BJ (cell line): Measurements from ENCODE around the gene RDH5. TPM values are rescaled to one million over a fixed set of nuclear protein-coding genes. Genes with fewer than 3 reads are reported as not detected.

Source experiments
- CTCF ChIA-PET: fragments of 350-600 bp; formaldehyde crosslinking; extraction: SDS; loops from one replicate; lab custom pipeline; 2021; ENCODE audit warnings: antibody characterized with exemption, inconsistent platforms; lab: Yijun Ruan, JAX
- POLR2A ChIA-PET: fragments of 300-600 bp; sonication (Branson Sonifier 250); formaldehyde crosslinking; extraction: SDS; loops from one replicate; lab custom pipeline; 2021; ENCODE audit warnings: antibody characterized with exemption; lab: Charles Lee
- DNase-seq: peaks from one replicate; pipeline ENCODE4 v3.0.0-alpha.2; 2011; ENCODE audit warnings: low read depth
- H3K27me3 ChIP-seq: 2 replicates; pipeline ENCODE4 v1.6.0; 2011; ENCODE audit warnings: low read length; ENCODE audit not compliant: control insufficient read depth, insufficient read depth
- H3K36me3 ChIP-seq: 2 replicates; pipeline ENCODE4 v1.5.1; 2011; ENCODE audit warnings: low read length; ENCODE audit not compliant: control insufficient read depth, insufficient read depth
- H3K4me3 ChIP-seq: 2 replicates; pipeline ENCODE4 v1.5.1; 2011; ENCODE audit warnings: low read depth, mild to moderate bottlenecking, control low read depth, low read length
- polyA plus RNA-seq: library from polyadenylated mRNA; depleted of rRNA; stranded (reverse); fragments of >200 nt; gene quantifications from 2 replicates; pipeline ENCODE4 v1.2.3, GENCODE V29; 2011
- TF ChIP-seq, protein P1 (sequence below): IDR thresholded peaks from 2 replicates; pipeline ENCODE4 v1.5.1; 2011; ENCODE audit warnings: low read depth, mild to moderate bottlenecking, control low read depth, inconsistent platforms, low read length, moderate library complexity; ENCODE audit not compliant: insufficient read depth

Gene RDH5
- polyA plus RNA-seq, 1 experiment, result 6.2 TPM

DNA sequence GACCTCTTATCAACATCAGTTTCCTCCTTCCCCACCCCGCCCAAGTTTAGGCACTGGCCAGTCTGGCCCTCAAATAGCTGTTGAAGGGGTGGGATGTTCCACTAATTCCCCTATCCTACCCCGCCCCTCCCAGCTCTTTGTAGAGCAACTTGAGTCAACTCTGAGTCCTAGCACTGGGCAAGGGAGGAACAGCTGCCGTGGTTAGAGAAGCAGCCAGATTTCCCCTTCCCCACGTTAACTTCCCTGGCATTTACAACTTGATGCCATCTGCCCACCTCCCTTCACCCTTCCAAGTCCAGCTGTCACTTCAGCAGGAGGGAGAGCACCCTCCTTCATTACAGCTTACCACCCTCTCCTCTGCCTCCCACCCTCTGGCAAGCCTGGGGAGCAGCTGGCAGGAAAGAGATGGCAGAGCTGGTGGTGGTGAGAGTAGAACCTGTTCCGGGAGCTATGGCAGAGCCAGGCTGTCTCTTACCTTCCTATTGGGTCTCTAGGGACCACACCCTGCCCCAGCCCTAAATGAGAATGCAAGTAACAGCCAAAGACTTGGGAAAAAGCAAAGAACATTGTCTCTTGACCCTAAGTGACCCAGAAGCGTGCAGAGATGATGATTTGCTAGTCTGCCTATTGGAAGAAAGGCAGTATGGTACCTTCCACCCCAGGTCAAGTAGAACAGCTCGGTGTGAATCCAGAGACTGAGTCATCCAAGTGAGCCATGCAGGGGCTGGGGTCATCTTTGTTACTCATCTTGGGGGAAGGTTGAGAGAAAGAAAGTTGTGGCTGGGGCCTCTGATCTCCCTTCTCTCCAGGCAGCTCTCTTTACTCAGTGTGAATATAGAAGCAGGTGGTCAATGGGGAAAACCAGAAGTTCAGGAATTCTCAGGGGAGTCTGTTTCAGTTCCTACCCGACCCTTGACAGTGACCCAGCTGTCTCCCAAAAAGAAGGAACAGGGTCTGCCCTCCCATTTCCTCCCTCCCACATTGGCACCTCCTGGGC is 2.9 kb upstream of the RDH5 start:
- no peak for DNase-seq
- TF ChIP-seq, protein P1, sequence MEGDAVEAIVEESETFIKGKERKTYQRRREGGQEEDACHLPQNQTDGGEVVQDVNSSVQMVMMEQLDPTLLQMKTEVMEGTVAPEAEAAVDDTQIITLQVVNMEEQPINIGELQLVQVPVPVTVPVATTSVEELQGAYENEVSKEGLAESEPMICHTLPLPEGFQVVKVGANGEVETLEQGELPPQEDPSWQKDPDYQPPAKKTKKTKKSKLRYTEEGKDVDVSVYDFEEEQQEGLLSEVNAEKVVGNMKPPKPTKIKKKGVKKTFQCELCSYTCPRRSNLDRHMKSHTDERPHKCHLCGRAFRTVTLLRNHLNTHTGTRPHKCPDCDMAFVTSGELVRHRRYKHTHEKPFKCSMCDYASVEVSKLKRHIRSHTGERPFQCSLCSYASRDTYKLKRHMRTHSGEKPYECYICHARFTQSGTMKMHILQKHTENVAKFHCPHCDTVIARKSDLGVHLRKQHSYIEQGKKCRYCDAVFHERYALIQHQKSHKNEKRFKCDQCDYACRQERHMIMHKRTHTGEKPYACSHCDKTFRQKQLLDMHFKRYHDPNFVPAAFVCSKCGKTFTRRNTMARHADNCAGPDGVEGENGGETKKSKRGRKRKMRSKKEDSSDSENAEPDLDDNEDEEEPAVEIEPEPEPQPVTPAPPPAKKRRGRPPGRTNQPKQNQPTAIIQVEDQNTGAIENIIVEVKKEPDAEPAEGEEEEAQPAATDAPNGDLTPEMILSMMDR, result no peak
- Histone ChIP-seq H3K4me3 (peak overlapping the region; percentile 74), H3K36me3 (no peaks in the 10 kb centered on the region), H3K27me3 (no peaks in the 10 kb centered on the region)
- ChIA-PET POLR2A (no interaction called here), CTCF (interaction anchor here (0.7 to 3.3 kb wide), 5 partner anchors 11 to 196 kb away, joined by 3 to 13 read pairs (median 4); a partner anchor contains a TSS)

DNA sequence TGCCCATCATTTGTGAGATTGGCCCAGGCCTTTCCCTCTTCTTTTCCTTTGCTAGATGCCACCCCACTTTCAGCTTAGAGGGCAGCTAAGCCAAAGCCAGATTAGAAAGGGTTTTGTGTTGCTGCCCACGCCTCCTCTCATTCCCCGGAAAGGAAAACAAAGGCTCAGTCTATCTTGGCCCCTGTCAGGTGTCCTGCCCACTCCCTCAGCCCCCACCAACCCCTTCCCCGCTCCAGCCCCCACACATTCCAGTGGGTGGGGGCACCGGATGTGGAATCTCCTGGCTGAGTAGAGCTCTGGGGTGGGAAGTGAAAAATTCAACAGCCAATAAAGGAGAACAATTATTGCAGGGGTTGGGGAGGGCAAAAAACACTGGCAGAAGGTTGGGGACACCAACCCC is 2.2 kb upstream of the RDH5 start:
- Histone ChIP-seq H3K4me3 (no peak overlapping the region), H3K27me3 (no peaks in the 10 kb centered on the region), H3K36me3 (peaks cover 2% of the 10 kb centered on the region; the same call in 1 of the 2 replicates)
- ChIA-PET POLR2A (no interaction called here), CTCF (interaction anchor here (2.5 to 3.3 kb wide), 2 partner anchors 12 to 61 kb away, joined by 10 to 13 read pairs; no protein-coding TSS in a partner anchor)
- TF ChIP-seq, protein P1, result no peak
- no peak for DNase-seq

DNA sequence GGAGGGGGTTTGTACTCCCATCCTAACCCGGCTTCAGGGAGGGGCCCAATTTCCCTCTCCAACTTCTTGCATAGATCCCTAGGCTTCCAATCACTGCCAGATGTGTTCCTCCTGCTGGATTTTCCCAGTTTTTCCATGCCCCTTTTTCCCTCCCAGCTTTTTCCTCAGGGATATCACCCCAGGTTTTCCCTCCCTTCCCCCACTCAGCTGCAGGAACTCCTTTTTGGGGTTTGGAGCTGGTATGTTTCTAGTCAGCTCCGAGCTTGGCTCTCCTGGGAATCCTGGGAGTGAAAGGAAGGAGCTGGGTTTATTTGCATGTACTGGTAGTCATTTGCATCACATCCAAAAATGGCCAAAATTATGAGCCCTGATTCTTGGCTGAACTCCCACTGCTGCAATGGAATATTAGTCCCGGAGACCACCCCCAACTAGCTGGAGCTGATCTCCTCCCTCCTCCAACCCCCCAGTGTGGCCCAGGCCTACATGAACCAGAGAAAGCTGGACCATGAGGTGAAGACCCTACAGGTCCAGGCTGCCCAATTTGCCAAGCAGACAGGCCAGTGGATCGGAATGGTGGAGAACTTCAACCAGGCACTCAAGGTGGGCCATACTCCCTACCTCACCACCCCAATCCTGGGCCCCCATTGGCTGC is 1.4 kb upstream of the RDH5 start:
- Histone ChIP-seq H3K4me3 (no peak overlapping the region), H3K27me3 (no peaks in the 10 kb centered on the region)
- POLR2A ChIA-PET, result no interaction called here

DNA sequence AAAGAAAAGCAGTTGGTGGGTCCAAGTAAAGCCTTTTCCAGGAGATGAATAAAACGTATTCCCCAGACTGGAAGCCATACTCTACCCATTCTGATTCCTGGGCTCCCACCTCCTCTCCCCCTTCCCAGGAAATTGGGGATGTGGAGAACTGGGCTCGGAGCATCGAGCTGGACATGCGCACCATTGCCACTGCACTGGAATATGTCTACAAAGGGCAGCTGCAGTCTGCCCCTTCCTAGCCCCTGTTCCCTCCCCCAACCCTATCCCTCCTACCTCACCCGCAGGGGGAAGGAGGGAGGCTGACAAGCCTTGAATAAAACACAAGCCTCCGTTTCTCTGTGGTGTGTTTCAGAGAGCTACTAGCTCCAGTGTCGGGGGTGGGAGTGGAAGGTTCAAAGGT is 822 bp upstream of the RDH5 start:
- H3K27me3 ChIP-seq, result no peaks in the 10 kb centered on the region
- H3K4me3 ChIP-seq, result no peak overlapping the region
- CTCF ChIA-PET, result interaction anchor here (1.3 to 4.5 kb wide), 6 partner anchors 10 to 72 kb away, joined by 4 to 26 read pairs (median 18); partner anchors contain the start of gene CD63
- POLR2A ChIA-PET, result interaction anchor here (0.7 kb wide), 1 partner anchor 9 kb away, joined by 3 read pairs; the partner anchor contains the start of gene CD63
- peaks cover 10% of the 10 kb centered on the region for H3K36me3 ChIP-seq
- TF ChIP-seq, protein P1, result no peak
- no peak for DNase-seq

More for the DNA sequence above, 1.4 kb upstream of the RDH5 start:
- peaks cover 6% of the 10 kb centered on the region; the same call in 1 of the 2 replicates for H3K36me3 ChIP-seq
- no peak for DNase-seq
- TF ChIP-seq, protein P1, result no peak
- CTCF ChIA-PET, result interaction anchor here (1.3 to 4.5 kb wide), 5 partner anchors 13 to 72 kb away, joined by 4 to 24 read pairs (median 13); a partner anchor contains a TSS
